HCT116 (cell line): Measurements from ENCODE around the gene SLC35F2. TPM values are rescaled to one million over a fixed set of nuclear protein-coding genes. Genes with fewer than 3 reads are reported as not detected.

Experiments used
- ATAC-seq: fragments of 200-7000 bp; cut with Tn5 transposase; 2 replicates; pipeline ENCODE4 v1.9.1; 2020; ENCODE audit warnings: mild to moderate bottlenecking, moderate library complexity
- BruUV-seq: library from RNA; stranded (reverse); fragments of 400-500 nt; replicated peaks from 2 replicates; lab custom pipeline; 2021; lab: Mats Ljungman, UMichigan
- CTCF ChIA-PET: fragments of 300-600 bp; sonication (Branson Sonifier 250); formaldehyde crosslinking; loops from one replicate; lab custom pipeline; 2021; ENCODE audit warnings: antibody characterized with exemption; lab: Charles Lee
- POLR2A ChIA-PET: fragments of 300-600, 350-600 bp; sonication (Branson Sonifier 250); formaldehyde crosslinking; loops from one replicate; lab custom pipeline; 2021; ENCODE audit warnings: antibody characterized with exemption; lab: Charles Lee
- RAD21 ChIA-PET, 2 experiments: fragments of 300-600 bp; sonication (Branson Sonifier 250); formaldehyde crosslinking; loops; one replicate each; lab custom pipeline; 2023; ENCODE audit warnings: low total read pairs in 2 of 2; ENCODE audit not compliant: uncharacterized antibody in 2 of 2, unreplicated experiment in 2 of 2, low non-redundant PET in 1 of 2; lab: Charles Lee
- DNase-seq: peaks from one replicate; pipeline ENCODE4 v3.0.0-alpha.2; 2010; ENCODE audit warnings: low read depth, low spot score
- H2AFZ ChIP-seq: fragments of 200-600 bp; shearing (Covaris generic), sonication (generic); 2 replicates; pipeline ENCODE4 v1.6.1; 2017; ENCODE audit warnings: low read depth, mixed run types, mixed read lengths, antibody characterized with exemption, low read length; ENCODE audit not compliant: poor library complexity, severe bottlenecking
- H3K27ac ChIP-seq: 2 replicates; pipeline ENCODE4 v1.5.1; 2012; ENCODE audit warnings: low read depth, low read length
- H3K27me3 ChIP-seq: fragments of 200-600 bp; sonication (generic); 2 replicates; pipeline ENCODE4 v1.6.1; 2016; ENCODE audit warnings: mixed run types, low read length, mixed read lengths; ENCODE audit not compliant: insufficient read depth
- H3K36me3 ChIP-seq, 2 experiments: fragments of 200-500 bp in 1 of 2; fragments of 200-600 bp in 1 of 2; sonication (Bioruptor generic) in 1 of 2; sonication (generic) in 1 of 2; 2 replicates each; pipeline versions ENCODE4 v1.5.1 to v1.6.1; 2014 to 2016; ENCODE audit warnings: low read length in 2 of 2, inconsistent platforms in 1 of 2, mixed read lengths in 1 of 2, mixed run types in 1 of 2; ENCODE audit not compliant: insufficient read depth in 2 of 2, control insufficient read depth in 1 of 2
- H3K4me1 ChIP-seq, 2 experiments: fragments of 200-600 bp in 1 of 2; sonication (generic) in 1 of 2; 2 replicates each; pipeline versions ENCODE4 v1.5.1 to v1.6.1; 2012 to 2017; ENCODE audit warnings: low read length in 2 of 2, inconsistent platforms in 1 of 2, mild to moderate bottlenecking in 1 of 2, mixed read lengths in 1 of 2, mixed run types in 1 of 2, moderate library complexity in 1 of 2; ENCODE audit not compliant: insufficient read depth in 2 of 2, control insufficient read depth in 1 of 2
- H3K4me2 ChIP-seq: fragments of 200-600 bp; sonication (generic); 2 replicates; pipeline ENCODE4 v1.6.1; 2017; ENCODE audit warnings: mixed run types, low read length, mixed read lengths
- H3K4me3 ChIP-seq, 2 experiments: fragments of 200-600 bp in 1 of 2; sonication (generic) in 1 of 2; replicated peaks in 1 of 2; 2 replicates each; pipeline ENCODE4 v1.5.1; 2011 to 2016; ENCODE audit warnings: low read length in 2 of 2, control low read depth in 1 of 2, low read depth in 1 of 2, mild to moderate bottlenecking in 1 of 2, mixed read lengths in 1 of 2, mixed run types in 1 of 2
- H3K79me2 ChIP-seq: fragments of 200-600 bp; sonication (generic); 2 replicates; pipeline ENCODE4 v1.6.1; 2017; ENCODE audit warnings: mild to moderate bottlenecking, mixed run types, low read length, moderate library complexity, mixed read lengths; ENCODE audit not compliant: insufficient read depth
- H3K9ac ChIP-seq: fragments of 200-600 bp; sonication (generic); 2 replicates; pipeline ENCODE4 v1.6.1; 2016; ENCODE audit warnings: low read length, mixed read lengths
- H3K9me2 ChIP-seq: fragments of 200-600 bp; sonication (generic), shearing (Covaris generic); 2 replicates; pipeline ENCODE4 v1.6.1; 2017; ENCODE audit warnings: mixed run types, mild to moderate bottlenecking, moderate library complexity; ENCODE audit not compliant: insufficient read depth
- H3K9me3 ChIP-seq, 2 experiments: fragments of 200-500 bp in 1 of 2; fragments of 200-600 bp in 1 of 2; sonication (Bioruptor generic) in 1 of 2; sonication (generic) in 1 of 2; 2 replicates each; pipeline ENCODE4 v1.6.1; 2014 to 2017; ENCODE audit warnings: low read length in 2 of 2, mixed read lengths in 2 of 2, inconsistent platforms in 1 of 2, low read depth in 1 of 2, mild to moderate bottlenecking in 1 of 2, mixed run types in 1 of 2, moderate library complexity in 1 of 2; ENCODE audit not compliant: control insufficient read depth in 1 of 2, insufficient read depth in 1 of 2
- H4K20me1 ChIP-seq: fragments of 200-600 bp; sonication (generic), shearing (Covaris generic); 2 replicates; pipeline ENCODE4 v1.6.1; 2017; ENCODE audit warnings: mixed run types, mild to moderate bottlenecking, moderate library complexity; ENCODE audit not compliant: insufficient read depth
- CEBPB ChIP-seq: IDR thresholded peaks from 2 replicates; pipeline ENCODE4 v1.6.1; 2012; ENCODE audit warnings: low read depth
- EGR1 ChIP-seq: IDR thresholded peaks from 2 replicates; pipeline ENCODE4 v1.6.1; 2012; ENCODE audit warnings: low read depth
- ELF1 ChIP-seq: IDR thresholded peaks from 2 replicates; pipeline ENCODE4 v1.6.1; 2012; ENCODE audit warnings: low read depth, borderline replicate concordance
- EZH2 ChIP-seq: fragments of 200-600 bp; sonication (generic); IDR thresholded peaks from 2 replicates; pipeline ENCODE4 v1.6.1; 2017; ENCODE audit warnings: antibody characterized with exemption, mixed run types
- FOSL1 ChIP-seq: IDR thresholded peaks from 2 replicates; pipeline ENCODE4 v1.6.1; 2012; ENCODE audit warnings: low read depth
- POLR2A ChIP-seq: IDR thresholded peaks from 2 replicates; pipeline ENCODE4 v1.7.0; 2011; ENCODE audit warnings: borderline replicate concordance; ENCODE audit not compliant: insufficient read depth, insufficient read length; ENCODE audit errors: extremely low read depth
- SP1 ChIP-seq: IDR thresholded peaks from 2 replicates; pipeline ENCODE4 v1.6.1; 2012; ENCODE audit warnings: low read depth
- SRF ChIP-seq: IDR thresholded peaks from 2 replicates; pipeline ENCODE4 v1.6.1; 2012; ENCODE audit warnings: low read depth
- TCF7L2 ChIP-seq: IDR thresholded peaks from 2 replicates; pipeline ENCODE4 v1.7.0; 2011; ENCODE audit warnings: borderline replicate concordance, inconsistent platforms; ENCODE audit not compliant: insufficient read depth, insufficient read length; ENCODE audit errors: extremely low read depth
- ZFX ChIP-seq: fragments of 450-650 bp; IDR thresholded peaks from 2 replicates; pipeline ENCODE4 v1.6.1; 2017
- intact Hi-C: fragments of 100-400 bp; cut with micrococcal nuclease; formaldehyde crosslinking; loops from 2 replicates; pipeline ENCODE4 v1.10.0; 2022
- total RNA-seq: library from RNA; stranded (reverse); gene quantifications from one replicate; pipeline ENCODE4 v1.2.1, GENCODE V29; 2021; ENCODE audit not compliant: unreplicated experiment
- TF ChIP-seq, protein P1 (sequence below): IDR thresholded peaks from 2 replicates; pipeline ENCODE4 v1.6.1; 2011; ENCODE audit warnings: mild to moderate bottlenecking, low read length, moderate library complexity; ENCODE audit not compliant: insufficient replicate concordance; ENCODE audit errors: extremely low read depth
- TF ChIP-seq, protein P2 (sequence below): IDR thresholded peaks from 2 replicates; pipeline ENCODE4 v1.6.1; 2012
- TF ChIP-seq, protein P3 (sequence below): IDR thresholded peaks from 2 replicates; pipeline ENCODE4 v1.6.1; 2012

Gene SLC35F2
- total RNA-seq, 1 experiment from 2014 or later: 53.5 TPM

DNA sequence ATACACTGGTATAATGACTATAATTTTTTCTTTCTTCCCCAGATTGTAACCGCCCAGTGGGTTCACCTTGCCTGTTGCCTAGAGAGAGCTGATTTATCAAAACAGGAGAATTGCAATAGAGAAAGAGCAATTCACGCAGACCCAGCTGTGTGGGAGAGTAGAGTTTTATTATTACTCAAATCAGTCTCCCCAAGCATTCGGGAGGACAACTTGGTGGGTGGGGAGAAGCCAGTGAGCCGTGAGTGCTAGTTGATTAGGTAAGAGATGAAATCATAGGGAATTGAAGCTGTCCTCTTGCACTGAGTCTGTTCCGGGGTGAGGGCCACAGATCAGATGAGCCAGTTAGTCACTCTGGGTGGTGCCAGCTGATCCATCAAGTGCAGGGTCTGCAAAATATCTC lies 73.2 kb downstream of the SLC35F2 start:
- no TSS peak for BruUV-seq
- no peak for ATAC-seq
- CTCF ChIA-PET: no interaction called here

More for the DNA sequence above, 73.2 kb downstream of the SLC35F2 start:
- no peaks in the 10 kb centered on the region for H3K9me3 ChIP-seq
- peaks cover 6 to 11% of the 10 kb centered on the region in 2 experiments; a peak in 3 of 4 replicates for H3K4me1 ChIP-seq
- intact Hi-C loops: no loop called here
- H3K4me2 ChIP-seq: no peak overlapping the region
- no peaks in the 10 kb centered on the region for H3K9me2 ChIP-seq
- H4K20me1 ChIP-seq: no peaks in the 10 kb centered on the region
- H3K9ac ChIP-seq: no peak overlapping the region
- H3K79me2 ChIP-seq: no peaks in the 10 kb centered on the region
- POLR2A ChIA-PET: no interaction called here
- DNase-seq: no peak
- H3K4me3 ChIP-seq: no peak overlapping the region
- TF ChIP-seq SRF (no peak), POLR2A (no peak), ELF1 (no peak), ZFX (no peak), EGR1 (no peak), TCF7L2 (no peak), SP1 (no peak), EZH2 (no peak), FOSL1 (no peak), CEBPB (no peak)
- TF ChIP-seq, protein P1, sequence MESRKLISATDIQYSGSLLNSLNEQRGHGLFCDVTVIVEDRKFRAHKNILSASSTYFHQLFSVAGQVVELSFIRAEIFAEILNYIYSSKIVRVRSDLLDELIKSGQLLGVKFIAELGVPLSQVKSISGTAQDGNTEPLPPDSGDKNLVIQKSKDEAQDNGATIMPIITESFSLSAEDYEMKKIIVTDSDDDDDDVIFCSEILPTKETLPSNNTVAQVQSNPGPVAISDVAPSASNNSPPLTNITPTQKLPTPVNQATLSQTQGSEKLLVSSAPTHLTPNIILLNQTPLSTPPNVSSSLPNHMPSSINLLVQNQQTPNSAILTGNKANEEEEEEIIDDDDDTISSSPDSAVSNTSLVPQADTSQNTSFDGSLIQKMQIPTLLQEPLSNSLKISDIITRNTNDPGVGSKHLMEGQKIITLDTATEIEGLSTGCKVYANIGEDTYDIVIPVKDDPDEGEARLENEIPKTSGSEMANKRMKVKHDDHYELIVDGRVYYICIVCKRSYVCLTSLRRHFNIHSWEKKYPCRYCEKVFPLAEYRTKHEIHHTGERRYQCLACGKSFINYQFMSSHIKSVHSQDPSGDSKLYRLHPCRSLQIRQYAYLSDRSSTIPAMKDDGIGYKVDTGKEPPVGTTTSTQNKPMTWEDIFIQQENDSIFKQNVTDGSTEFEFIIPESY: no peak
- TF ChIP-seq, protein P2, sequence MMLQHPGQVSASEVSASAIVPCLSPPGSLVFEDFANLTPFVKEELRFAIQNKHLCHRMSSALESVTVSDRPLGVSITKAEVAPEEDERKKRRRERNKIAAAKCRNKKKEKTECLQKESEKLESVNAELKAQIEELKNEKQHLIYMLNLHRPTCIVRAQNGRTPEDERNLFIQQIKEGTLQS: no peak
- TF ChIP-seq, protein P3, sequence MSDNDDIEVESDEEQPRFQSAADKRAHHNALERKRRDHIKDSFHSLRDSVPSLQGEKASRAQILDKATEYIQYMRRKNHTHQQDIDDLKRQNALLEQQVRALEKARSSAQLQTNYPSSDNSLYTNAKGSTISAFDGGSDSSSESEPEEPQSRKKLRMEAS: no peak
- H3K27ac ChIP-seq: no peak overlapping the region
- RAD21 ChIA-PET: no interaction called here
- H3K36me3 ChIP-seq: no peaks in the 10 kb centered on the region
- H2AFZ ChIP-seq: no peak overlapping the region
- H3K27me3 ChIP-seq: no peaks in the 10 kb centered on the region
